Measurements from ENCODE around the gene RAPGEF3. TPM values are rescaled to one million over a fixed set of nuclear protein-coding genes. Genes with fewer than 3 reads are reported as not detected.

The RAPGEF3 gene
- total and polyA plus RNA-seq, 3 experiments from 2014 or later, result 0.15 to 1.1 (median 0.95) TPM

DNA sequence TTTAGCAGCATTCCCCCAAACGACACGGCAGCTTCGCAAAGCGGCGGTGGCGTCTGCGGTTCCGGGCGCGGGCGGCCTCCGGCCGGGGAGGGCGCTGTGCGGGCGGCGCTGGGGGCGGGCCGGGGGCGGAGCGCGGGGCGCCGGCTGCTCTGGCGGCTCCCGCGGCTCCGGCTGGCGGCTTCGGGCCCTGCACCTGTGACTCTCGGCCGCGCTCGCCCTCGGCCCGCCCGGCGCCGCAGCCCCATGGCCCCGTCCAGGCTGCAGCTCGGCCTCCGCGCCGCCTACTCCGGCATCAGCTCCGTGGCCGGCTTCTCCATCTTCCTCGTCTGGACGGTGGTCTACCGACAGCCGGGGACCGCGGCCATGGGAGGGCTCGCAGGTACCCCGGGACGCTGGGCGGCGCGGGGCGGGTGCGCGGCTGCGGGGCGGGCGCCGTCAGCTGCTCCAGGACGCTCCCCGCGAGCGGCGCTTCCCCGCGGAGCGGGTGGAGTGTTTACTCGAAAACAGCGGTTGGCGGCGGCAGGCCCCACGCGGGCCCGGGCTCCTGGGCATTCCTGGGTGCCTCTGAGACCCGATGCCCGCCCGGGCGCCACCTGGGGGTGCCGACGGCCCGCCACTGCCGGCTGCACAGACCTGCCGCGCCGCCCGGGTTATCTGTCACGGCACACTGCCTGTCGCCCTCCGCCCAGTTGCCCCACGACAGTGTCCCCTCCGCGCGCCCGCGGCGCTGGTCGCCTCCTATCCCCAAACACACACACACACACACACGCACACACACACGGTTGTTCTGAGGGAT lies 14.6 kb upstream of the RAPGEF3 start, which contains the start of gene SLC48A1:
SLC48A1 (plus strand) TSS at position 177 of the 796 bp plus-strand sequence; CDS start at position 244, 67 bp downstream.
- H3K27ac Mint-ChIP-seq, result peak within 1 kb of the TSS in 7 of 8 donors; percentile 51 to 88 (median 73)
- peak within 1 kb of the TSS; percentile 84 to 92 (median 86) for H3K4me3 Mint-ChIP-seq
- H3K27ac ChIP-seq (ENCODE audit: low read depth, low read length), result peak within 1 kb of the TSS; percentile 74
- CTCF ChIA-PET, result interaction anchor here (0.9 to 19.1 kb wide), 15 partner anchors 9 to 132 kb away, joined by 3 to 414 read pairs (median 5); partner anchors contain the start of genes RAPGEF3, RPAP3 and VDR
- no peaks in the 10 kb centered on the region for H3K9me3 Mint-ChIP-seq
- no peaks in the 10 kb centered on the region for H3K36me3 ChIP-seq (ENCODE audit: insufficient read depth, low read length)
- peaks cover 0 to 4% of the 10 kb centered on the region in 2 donors for H3K27me3 Mint-ChIP-seq
- peaks cover 14 to 18% (median 16%) of the 10 kb centered on the region in 3 donors for H3K4me1 Mint-ChIP-seq
- peak within 1 kb of the TSS; percentile 54 for H3K4me3 ChIP-seq (ENCODE audit: low read length)
- peaks cover 0 to 2% (median 0%) of the 10 kb centered on the region in 3 donors for H3K36me3 Mint-ChIP-seq
- H3K4me1 ChIP-seq (ENCODE audit: insufficient read depth, low read length), result peaks cover 15% of the 10 kb centered on the region
- DNase-seq, result peak; percentile 59 to 79 (median 71)
- no peaks in the 10 kb centered on the region for H3K9me3 ChIP-seq (ENCODE audit: low read length)
- H3K27me3 ChIP-seq (ENCODE audit: insufficient read depth, low read length, poor library complexity, severe bottlenecking), result no peaks in the 10 kb centered on the region
- POLR2A ChIA-PET, result interaction anchor here (1.0 to 2.0 kb wide), 3 partner anchors 9 to 67 kb away, joined by 3 to 5 read pairs (median 5); partner anchors contain the start of genes RAPGEF3 and RPAP3

DNA sequence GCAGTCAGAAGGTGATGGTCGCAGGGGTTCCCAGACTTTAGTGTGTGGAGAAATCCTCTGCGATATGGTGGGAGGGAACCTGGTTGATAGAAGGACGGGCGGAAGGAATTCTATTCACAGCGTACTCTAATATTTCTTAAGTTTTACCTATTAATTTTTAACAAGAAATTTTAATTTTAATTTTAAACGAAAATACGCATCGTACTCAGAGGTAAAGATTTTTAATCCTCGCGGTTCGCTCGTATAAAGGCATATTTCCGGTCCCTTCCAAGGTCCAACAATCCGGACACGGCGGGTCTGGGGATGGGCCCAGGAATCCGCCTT lies 14.0 kb upstream of the RAPGEF3 start:
- Histone ChIP-seq H3K4me3 (ENCODE audit: low read length) (no peak overlapping the region), H3K9me3 (ENCODE audit: low read length) (no peaks in the 10 kb centered on the region), H3K27me3 (ENCODE audit: insufficient read depth, low read length, poor library complexity, severe bottlenecking) (no peaks in the 10 kb centered on the region), H3K27ac (ENCODE audit: low read depth, low read length) (no peak overlapping the region), H3K4me1 (ENCODE audit: insufficient read depth, low read length) (peaks cover 15% of the 10 kb centered on the region), H3K36me3 (ENCODE audit: insufficient read depth, low read length) (no peaks in the 10 kb centered on the region)
- Mint-ChIP-seq H3K36me3 (peaks cover 0 to 2% (median 0%) of the 10 kb centered on the region in 3 donors), H3K4me1 (peaks cover 14 to 18% (median 16%) of the 10 kb centered on the region in 3 donors), H3K9me3 (no peaks in the 10 kb centered on the region), H3K27ac (peak overlapping the region in 5 of 8 donors; percentile 7 to 88 (median 81)), H3K4me3 (peak overlapping the region; percentile 80 to 90 (median 86)), H3K27me3 (peaks cover 0 to 4% of the 10 kb centered on the region in 2 donors)
- CTCF ChIA-PET, result interaction anchor here (0.9 to 19.1 kb wide), 15 partner anchors 10 to 132 kb away, joined by 3 to 414 read pairs (median 5); partner anchors contain the start of genes RAPGEF3, RPAP3 and VDR
- POLR2A ChIA-PET, result interaction anchor here (0.6 to 2.0 kb wide), 4 partner anchors 10 to 83 kb away, joined by 3 to 5 read pairs (median 4); partner anchors contain the start of genes RAPGEF3 and RPAP3
- DNase-seq, result no peak

DNA sequence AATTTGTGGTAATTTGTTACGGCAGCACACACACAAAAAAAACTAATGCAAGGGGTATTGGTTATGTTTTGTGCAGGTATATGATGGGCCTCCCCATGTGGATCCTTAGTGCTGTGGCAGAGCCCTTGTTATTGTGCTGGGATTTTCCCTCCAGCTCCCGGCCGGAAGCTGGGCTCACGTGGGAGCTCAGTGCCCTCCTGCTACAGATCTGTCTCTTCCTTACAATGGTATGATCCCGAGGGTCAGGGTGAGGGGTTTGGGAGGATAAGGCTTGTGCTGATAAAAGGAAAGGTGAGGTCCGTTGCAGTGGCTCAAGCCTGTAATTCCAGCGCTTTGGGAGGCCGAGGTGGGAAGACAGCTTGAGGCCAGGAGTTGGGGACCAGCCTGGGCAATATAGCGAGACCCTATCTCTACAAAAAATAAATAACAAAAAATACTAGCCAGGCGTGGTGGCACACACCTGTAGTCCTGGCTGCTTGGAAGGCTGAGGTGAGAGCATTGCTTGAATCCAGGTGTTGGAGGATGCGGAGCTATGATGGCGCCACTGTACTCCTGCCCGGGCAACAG lies 13.5 kb upstream of the RAPGEF3 start:
- Histone ChIP-seq H3K4me1 (ENCODE audit: insufficient read depth, low read length) (peaks cover 20% of the 10 kb centered on the region), H3K9me3 (ENCODE audit: low read length) (no peaks in the 10 kb centered on the region), H3K36me3 (ENCODE audit: insufficient read depth, low read length) (no peaks in the 10 kb centered on the region), H3K4me3 (ENCODE audit: low read length) (no peak overlapping the region), H3K27ac (ENCODE audit: low read depth, low read length) (no peak overlapping the region), H3K27me3 (ENCODE audit: insufficient read depth, low read length, poor library complexity, severe bottlenecking) (no peaks in the 10 kb centered on the region)
- peaks cover 19 to 24% (median 19%) of the 10 kb centered on the region in 3 donors for H3K4me1 Mint-ChIP-seq
- H3K36me3 Mint-ChIP-seq, result peaks cover 0 to 2% (median 0%) of the 10 kb centered on the region in 3 donors
- no peak for DNase-seq
- peak overlapping the region in 5 of 8 donors; percentile 7 to 88 (median 81) for H3K27ac Mint-ChIP-seq
- CTCF ChIA-PET, result interaction anchor here (1.0 to 19.1 kb wide), 14 partner anchors 9 to 133 kb away, joined by 3 to 414 read pairs (median 5); partner anchors contain the start of genes RAPGEF3 and VDR
- H3K27me3 Mint-ChIP-seq, result peaks cover 0 to 4% of the 10 kb centered on the region in 2 donors
- H3K4me3 Mint-ChIP-seq, result peak overlapping the region; percentile 80 to 90 (median 86)
- POLR2A ChIA-PET, result interaction anchor here (0.6 to 2.0 kb wide), 4 partner anchors 10 to 82 kb away, joined by 3 to 5 read pairs (median 4); partner anchors contain the start of genes RAPGEF3 and RPAP3
- no peaks in the 10 kb centered on the region for H3K9me3 Mint-ChIP-seq

DNA sequence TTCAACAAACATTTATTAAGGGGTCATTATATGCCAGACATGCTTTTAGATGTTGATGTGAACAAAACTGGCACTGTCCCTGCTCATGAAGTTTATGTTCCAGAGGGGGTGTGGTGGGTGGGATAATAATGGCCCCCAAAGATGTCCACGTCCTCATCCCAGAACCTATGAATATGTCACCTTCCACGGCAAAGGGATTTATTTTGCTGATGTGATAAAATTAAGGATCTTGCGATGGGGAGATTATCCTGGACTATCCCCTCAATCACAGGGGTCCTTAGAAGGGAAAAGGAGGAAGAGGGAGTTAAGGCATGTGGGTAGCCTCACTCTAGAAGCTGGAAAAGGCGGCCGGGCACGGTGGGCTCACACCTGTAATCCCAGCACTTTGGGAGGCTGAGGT lies 12.6 kb upstream of the RAPGEF3 start:
- Mint-ChIP-seq H3K9me3 (no peaks in the 10 kb centered on the region), H3K4me1 (peaks cover 26 to 32% (median 27%) of the 10 kb centered on the region in 3 donors), H3K36me3 (peaks cover 0 to 2% (median 0%) of the 10 kb centered on the region in 3 donors), H3K4me3 (peak overlapping the region in 5 of 7 donors; percentile 10 to 88 (median 63)), H3K27ac (no peak overlapping the region), H3K27me3 (peaks cover 0 to 4% of the 10 kb centered on the region in 2 donors)
- H3K27ac ChIP-seq (ENCODE audit: low read depth, low read length), result no peak overlapping the region
- no peaks in the 10 kb centered on the region for H3K27me3 ChIP-seq (ENCODE audit: insufficient read depth, low read length, poor library complexity, severe bottlenecking)
- no peak overlapping the region for H3K4me3 ChIP-seq (ENCODE audit: low read length)
- ChIA-PET CTCF (interaction anchor here (1.1 to 19.1 kb wide), 8 partner anchors 9 to 134 kb away, joined by 3 to 414 read pairs (median 9); partner anchors contain the start of genes RAPGEF3 and VDR), POLR2A (no interaction called here)
- H3K9me3 ChIP-seq (ENCODE audit: low read length), result no peaks in the 10 kb centered on the region
- no peaks in the 10 kb centered on the region for H3K36me3 ChIP-seq (ENCODE audit: insufficient read depth, low read length)
- no peak for DNase-seq
- peaks cover 26% of the 10 kb centered on the region for H3K4me1 ChIP-seq (ENCODE audit: insufficient read depth, low read length)

DNA sequence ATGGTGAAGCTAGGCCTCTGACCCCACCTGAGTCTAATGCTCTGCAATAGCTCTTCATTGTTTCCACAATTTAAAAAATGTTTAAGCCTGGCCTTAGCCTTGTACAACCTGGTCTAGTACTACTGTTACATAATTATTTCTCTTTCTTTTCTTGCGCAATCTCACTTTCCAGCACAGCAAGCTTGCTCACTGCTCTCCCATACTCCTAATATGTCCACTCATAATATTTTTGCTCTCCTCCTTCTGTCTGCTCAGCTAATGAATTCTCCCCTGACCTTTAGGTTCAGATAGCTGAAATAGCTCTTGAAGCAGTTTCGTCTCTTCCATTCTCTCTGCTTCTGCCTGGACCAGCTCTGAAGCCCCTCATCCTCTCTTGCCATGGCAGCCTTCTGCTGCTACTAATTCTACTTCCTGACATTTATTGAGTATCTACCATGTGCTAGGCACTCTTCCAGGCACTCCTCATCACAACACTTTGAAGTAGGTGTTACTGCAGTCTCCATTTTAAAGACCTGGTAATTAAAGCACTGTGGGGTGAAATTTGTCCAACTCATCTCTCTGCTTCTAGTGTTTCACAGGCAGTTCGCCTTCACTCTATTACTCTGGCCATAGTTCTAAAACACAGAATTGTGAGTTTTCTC lies 11.5 kb upstream of the RAPGEF3 start:
- H3K27ac Mint-ChIP-seq, result no peak overlapping the region
- H3K27ac ChIP-seq (ENCODE audit: low read depth, low read length), result no peak overlapping the region
- no peaks in the 10 kb centered on the region for H3K9me3 ChIP-seq (ENCODE audit: low read length)
- peaks cover 26% of the 10 kb centered on the region for H3K4me1 ChIP-seq (ENCODE audit: insufficient read depth, low read length)
- no peak overlapping the region for H3K4me3 Mint-ChIP-seq
- peaks cover 0 to 4% of the 10 kb centered on the region in 2 donors for H3K27me3 Mint-ChIP-seq
- no peaks in the 10 kb centered on the region for H3K36me3 ChIP-seq (ENCODE audit: insufficient read depth, low read length)
- POLR2A ChIA-PET, result no interaction called here
- CTCF ChIA-PET, result interaction anchor here (0.9 to 19.1 kb wide), 9 partner anchors 9 to 68 kb away, joined by 3 to 414 read pairs (median 4); partner anchors contain the start of gene RAPGEF3
- H3K27me3 ChIP-seq (ENCODE audit: insufficient read depth, low read length, poor library complexity, severe bottlenecking), result no peaks in the 10 kb centered on the region
- no peak for DNase-seq
- H3K4me1 Mint-ChIP-seq, result peaks cover 33 to 41% (median 34%) of the 10 kb centered on the region in 3 donors
- peaks cover 0 to 2% (median 0%) of the 10 kb centered on the region in 3 donors for H3K36me3 Mint-ChIP-seq
- no peak overlapping the region for H3K4me3 ChIP-seq (ENCODE audit: low read length)
- no peaks in the 10 kb centered on the region for H3K9me3 Mint-ChIP-seq

DNA sequence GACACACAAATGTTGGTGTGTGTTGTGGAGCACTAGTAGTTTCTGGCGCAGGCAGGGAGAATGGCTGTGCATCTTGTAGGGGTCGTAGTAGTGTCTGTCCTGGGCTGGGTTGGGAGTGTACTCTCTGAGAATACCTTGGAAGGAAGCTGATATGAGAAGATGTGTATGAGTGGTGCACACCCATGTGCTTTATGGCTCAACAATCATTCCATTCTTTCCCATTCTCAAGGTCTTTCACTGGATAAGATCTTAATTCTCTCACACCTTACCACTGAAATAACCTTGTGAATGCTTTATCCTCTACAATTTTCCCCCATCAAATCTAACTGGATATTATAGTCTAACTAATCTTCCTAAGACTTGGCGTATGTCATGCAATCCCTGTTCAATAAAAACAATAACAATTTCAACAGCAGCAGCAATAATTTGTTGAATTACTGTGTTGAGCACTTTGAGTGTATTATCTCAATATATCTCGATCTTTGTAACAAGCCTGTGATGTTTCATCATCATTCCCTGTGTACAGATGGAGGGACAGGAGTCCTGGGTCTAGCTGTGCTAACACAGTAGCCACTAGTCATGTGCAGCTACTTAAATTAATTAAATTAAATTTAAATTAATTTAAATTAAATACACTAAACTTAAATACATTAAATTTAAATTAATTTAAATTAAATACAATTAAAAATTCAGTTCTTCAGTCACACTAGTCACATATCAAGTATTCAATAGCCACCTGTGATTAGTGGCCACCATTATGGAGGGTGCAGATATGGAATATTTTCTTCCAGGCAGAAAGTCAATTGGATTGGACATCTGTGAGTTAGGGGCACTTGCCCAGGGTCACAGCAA lies 10.8 kb upstream of the RAPGEF3 start:
- H3K27ac ChIP-seq (ENCODE audit: low read depth, low read length), result no peak overlapping the region
- POLR2A ChIA-PET, result no interaction called here
- H3K4me3 ChIP-seq (ENCODE audit: low read length), result no peak overlapping the region
- Mint-ChIP-seq H3K27me3 (peaks cover 0 to 4% of the 10 kb centered on the region in 2 donors), H3K4me3 (no peak overlapping the region), H3K27ac (no peak overlapping the region), H3K9me3 (no peaks in the 10 kb centered on the region), H3K4me1 (peaks cover 32 to 37% (median 32%) of the 10 kb centered on the region in 3 donors), H3K36me3 (peaks cover 0 to 2% (median 0%) of the 10 kb centered on the region in 3 donors)
- peaks cover 24% of the 10 kb centered on the region for H3K4me1 ChIP-seq (ENCODE audit: insufficient read depth, low read length)
- CTCF ChIA-PET, result interaction anchor here (0.9 to 19.1 kb wide), 12 partner anchors 8 to 69 kb away, joined by 3 to 414 read pairs (median 10); partner anchors contain the start of gene RAPGEF3
- no peaks in the 10 kb centered on the region for H3K36me3 ChIP-seq (ENCODE audit: insufficient read depth, low read length)
- no peak for DNase-seq
- H3K27me3 ChIP-seq (ENCODE audit: insufficient read depth, low read length, poor library complexity, severe bottlenecking), result no peaks in the 10 kb centered on the region
- no peaks in the 10 kb centered on the region for H3K9me3 ChIP-seq (ENCODE audit: low read length)

Measured in CD8-positive, alpha-beta memory T cell (primary cell).